HG03457 (cell line): ENCODE measurements around the gene TMEM119.

ENCODE experiments used
- ATAC-seq: cut with Tn5 transposase; IDR thresholded peaks from one replicate; pipeline ENCODE4 v1.9.1; 2021; ENCODE audit warnings: moderate number of reproducible peaks; ENCODE audit not compliant: unreplicated experiment

The TMEM119 gene

GRCh38 chr12:108597559-108598471, at the start of gene TMEM119:
TSS of gene TMEM119 (minus strand) at chr12:108598084. CDS start at chr12:108592383, 5,701 bp downstream.
- ATAC-seq: no peak

GRCh38 chr12:108646600-108647579, 49.0 kb upstream of the TMEM119 start:
- ATAC-seq: no peak

GRCh38 chr12:108645686-108646599, 48.1 kb upstream of the TMEM119 start:
- ATAC-seq: no peak

- ATAC-seq: no peak
These were observed 46.9 kb upstream of the TMEM119 start for GRCh38 chr12:108644811-108645120.

GRCh38 chr12:108643941-108644810, 46.3 kb upstream of the TMEM119 start:
- no peak for ATAC-seq

GRCh38 chr12:108642899-108643654, 45.2 kb upstream of the TMEM119 start:
- ATAC-seq: no peak

- no peak for ATAC-seq
These were observed 44.5 kb upstream of the TMEM119 start for GRCh38 chr12:108642269-108642870.

GRCh38 chr12:108641446-108642268, 43.8 kb upstream of the TMEM119 start:
- ATAC-seq: no peak

GRCh38 chr12:108640802-108641445, 43.0 kb upstream of the TMEM119 start:
- no peak for ATAC-seq

- no peak for ATAC-seq
These were observed 41.3 kb upstream of the TMEM119 start for GRCh38 chr12:108638997-108639822.

- no peak for ATAC-seq
These were observed 40.4 kb upstream of the TMEM119 start for GRCh38 chr12:108638141-108638827.

GRCh38 chr12:108637222-108637971, 39.5 kb upstream of the TMEM119 start:
- no peak for ATAC-seq

- ATAC-seq: no peak
These were observed 38.3 kb upstream of the TMEM119 start for GRCh38 chr12:108635997-108636808.
